ENCODE measurements around the gene ZMIZ1. TPM values are rescaled to one million over a fixed set of nuclear protein-coding genes. Genes with fewer than 3 reads are reported as not detected.

The ZMIZ1 gene
- total and polyA plus RNA-seq, 4 donors, result 18.3 to 80.2 (median 42.6) TPM

DNA sequence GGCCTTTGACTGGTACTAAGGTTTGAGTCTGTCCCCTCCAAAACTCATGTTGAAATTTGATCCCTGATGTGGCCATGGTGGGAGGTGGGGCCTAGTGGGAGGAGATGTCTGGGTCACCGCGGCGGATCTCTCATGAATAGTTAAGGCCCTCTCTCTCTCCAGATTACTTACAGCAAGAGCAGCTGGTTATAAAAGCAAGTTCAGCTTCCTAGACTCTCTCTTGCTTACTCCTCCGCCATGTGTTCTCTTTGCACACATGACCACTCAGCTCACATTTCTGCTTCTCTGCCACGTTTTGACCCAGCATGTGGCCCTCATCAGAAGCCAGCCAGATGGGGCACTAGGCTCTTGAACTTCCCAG, 29.9 kb upstream of the ZMIZ1 start:
- H3K9ac ChIP-seq (ENCODE audit: insufficient read depth in 1 of 2, low read length in 2 of 2), result no peak overlapping the region
- 65 to 79% methylated on average over 5 of the region's 5 CpGs for WGBS, 2 donors

DNA sequence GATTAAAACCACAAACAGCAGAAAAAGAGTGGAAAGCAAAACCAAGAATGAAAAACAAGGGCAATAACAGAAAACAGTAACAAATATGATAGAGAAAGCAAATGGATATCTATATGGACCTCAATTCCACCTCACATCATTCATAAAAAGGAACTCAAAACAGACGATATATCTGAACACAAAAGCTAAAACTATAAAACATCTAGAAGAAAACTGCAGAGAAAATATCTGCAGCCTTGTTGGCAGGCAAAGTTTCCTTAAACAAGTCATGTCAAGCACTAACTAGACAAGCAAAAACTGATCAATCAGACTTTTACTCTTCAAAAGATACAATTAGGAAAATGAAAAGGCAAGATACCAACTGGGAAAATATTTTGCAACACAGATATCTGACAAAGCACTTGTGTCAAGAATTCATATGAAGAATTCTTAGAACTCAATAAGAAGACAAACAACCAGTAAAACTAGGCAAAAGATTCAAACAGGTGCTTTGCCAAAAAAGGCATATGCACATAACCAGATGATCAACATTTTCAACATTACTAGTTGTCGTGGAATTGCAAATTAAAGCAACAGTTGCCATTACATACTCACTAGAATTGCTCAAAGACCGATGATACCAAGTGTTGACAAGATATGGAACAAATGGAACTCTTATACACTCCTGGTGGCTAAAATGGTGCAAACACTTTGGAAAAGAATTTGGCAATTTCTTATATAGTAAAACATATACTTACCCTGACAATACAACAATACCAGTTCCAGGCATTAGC, 25.9 kb upstream of the ZMIZ1 start:
- no peak overlapping the region for H3K9ac ChIP-seq (ENCODE audit: insufficient read depth in 1 of 2, low read length in 2 of 2)
- H3K27ac ChIP-seq (ENCODE audit: low read depth in 1 of 2, low read length in 1 of 2), result no peak overlapping the region
- H3K27me3 ChIP-seq (ENCODE audit: control insufficient read depth in 3 of 3, insufficient read depth in 3 of 3, low read length in 2 of 3), result no peaks in the 10 kb centered on the region
- H3K4me3 ChIP-seq, result no peak overlapping the region
- TF ChIP-seq, protein P1, sequence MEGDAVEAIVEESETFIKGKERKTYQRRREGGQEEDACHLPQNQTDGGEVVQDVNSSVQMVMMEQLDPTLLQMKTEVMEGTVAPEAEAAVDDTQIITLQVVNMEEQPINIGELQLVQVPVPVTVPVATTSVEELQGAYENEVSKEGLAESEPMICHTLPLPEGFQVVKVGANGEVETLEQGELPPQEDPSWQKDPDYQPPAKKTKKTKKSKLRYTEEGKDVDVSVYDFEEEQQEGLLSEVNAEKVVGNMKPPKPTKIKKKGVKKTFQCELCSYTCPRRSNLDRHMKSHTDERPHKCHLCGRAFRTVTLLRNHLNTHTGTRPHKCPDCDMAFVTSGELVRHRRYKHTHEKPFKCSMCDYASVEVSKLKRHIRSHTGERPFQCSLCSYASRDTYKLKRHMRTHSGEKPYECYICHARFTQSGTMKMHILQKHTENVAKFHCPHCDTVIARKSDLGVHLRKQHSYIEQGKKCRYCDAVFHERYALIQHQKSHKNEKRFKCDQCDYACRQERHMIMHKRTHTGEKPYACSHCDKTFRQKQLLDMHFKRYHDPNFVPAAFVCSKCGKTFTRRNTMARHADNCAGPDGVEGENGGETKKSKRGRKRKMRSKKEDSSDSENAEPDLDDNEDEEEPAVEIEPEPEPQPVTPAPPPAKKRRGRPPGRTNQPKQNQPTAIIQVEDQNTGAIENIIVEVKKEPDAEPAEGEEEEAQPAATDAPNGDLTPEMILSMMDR (IDR thresholded peaks at IDR 0.05; ENCODE audit: control extremely low read depth, extremely low read depth), result no peak
- H3K36me3 ChIP-seq (ENCODE audit: control insufficient read depth in 4 of 4, insufficient read depth in 4 of 4, low read length in 4 of 4), result no peaks in the 10 kb centered on the region
- no peak for ATAC-seq (ENCODE audit: insufficient read depth, low FRiP score)
- H3K9me3 ChIP-seq (ENCODE audit: control insufficient read depth in 4 of 4, insufficient read depth in 3 of 4, low read length in 3 of 4), result peaks cover 0 to 2% (median 0%) of the 10 kb centered on the region in 4 donors
- 60 to 79% methylated on average over 3 of the region's 3 CpGs for WGBS, 2 donors
- H3K4me1 ChIP-seq (ENCODE audit: control insufficient read depth in 5 of 5, insufficient read depth in 5 of 5, low read length in 5 of 5), result peaks cover 0 to 12% (median 1%) of the 10 kb centered on the region in 5 donors
- DNase-seq, result no peak

More for the DNA sequence above, 29.9 kb upstream of the ZMIZ1 start:
- Histone ChIP-seq H3K4me3 (no peak overlapping the region), H3K36me3 (ENCODE audit: control insufficient read depth in 4 of 4, insufficient read depth in 4 of 4, low read length in 4 of 4) (no peaks in the 10 kb centered on the region), H3K27me3 (ENCODE audit: control insufficient read depth in 3 of 3, insufficient read depth in 3 of 3, low read length in 2 of 3) (no peaks in the 10 kb centered on the region), H3K4me1 (ENCODE audit: control insufficient read depth in 5 of 5, insufficient read depth in 5 of 5, low read length in 5 of 5) (peaks cover 0 to 10% (median 0%) of the 10 kb centered on the region in 5 donors), H3K27ac (ENCODE audit: low read depth in 1 of 2, low read length in 1 of 2) (no peak overlapping the region), H3K9me3 (ENCODE audit: control insufficient read depth in 4 of 4, insufficient read depth in 3 of 4, low read length in 3 of 4) (peaks cover 0 to 2% (median 0%) of the 10 kb centered on the region in 4 donors)
- DNase-seq (peak; percentile 65 to 72 (median 69)), ATAC-seq (ENCODE audit: insufficient read depth, low FRiP score) (no peak)
- TF ChIP-seq, protein P1 (IDR thresholded peaks at IDR 0.05; ENCODE audit: control extremely low read depth, extremely low read depth), result no peak

DNA sequence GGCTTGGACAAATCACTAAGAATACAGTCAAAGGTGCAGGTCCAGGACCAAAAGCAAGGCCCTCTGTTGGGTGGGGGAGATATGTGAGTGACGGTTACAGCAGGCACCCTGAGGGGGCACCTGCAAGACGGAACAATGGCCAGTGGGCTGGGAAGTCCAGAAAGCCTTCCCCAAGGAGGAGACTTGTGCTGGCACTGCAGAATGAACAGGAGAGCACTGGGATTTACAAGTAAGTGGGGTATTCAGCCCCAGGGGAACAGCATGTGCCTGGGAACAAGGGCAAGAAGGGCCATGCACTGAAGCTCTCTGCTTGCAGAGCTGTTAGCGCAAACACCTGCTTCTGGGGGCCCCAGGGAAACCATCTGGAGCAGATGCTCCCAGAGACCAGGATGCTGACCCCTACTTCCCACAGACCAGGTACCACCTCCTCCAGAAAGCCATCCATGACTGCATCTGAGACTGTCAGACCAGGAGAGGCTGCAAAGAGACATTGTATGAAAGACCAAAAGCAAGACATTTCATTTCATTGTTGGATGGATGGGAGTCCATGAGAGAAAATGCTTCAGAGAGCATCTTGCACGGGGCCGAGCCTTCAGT, 24.6 kb upstream of the ZMIZ1 start:
- H3K9ac ChIP-seq (ENCODE audit: insufficient read depth in 1 of 2, low read length in 2 of 2), result no peak overlapping the region
- DNase-seq, result peak in 1 of 3 donors; percentile 7
- peaks cover 0 to 18% (median 3%) of the 10 kb centered on the region in 5 donors for H3K4me1 ChIP-seq (ENCODE audit: control insufficient read depth in 5 of 5, insufficient read depth in 5 of 5, low read length in 5 of 5)
- no peaks in the 10 kb centered on the region for H3K27me3 ChIP-seq (ENCODE audit: control insufficient read depth in 3 of 3, insufficient read depth in 3 of 3, low read length in 2 of 3)
- no peak for ATAC-seq (ENCODE audit: insufficient read depth, low FRiP score)
- no peak overlapping the region for H3K4me3 ChIP-seq
- TF ChIP-seq, protein P1 (IDR thresholded peaks at IDR 0.05; ENCODE audit: control extremely low read depth, extremely low read depth), result no peak
- no peaks in the 10 kb centered on the region for H3K9me3 ChIP-seq (ENCODE audit: control insufficient read depth in 4 of 4, insufficient read depth in 3 of 4, low read length in 3 of 4)
- 97 to 98% methylated on average over 5 of the region's 5 CpGs for WGBS, 2 donors
- H3K27ac ChIP-seq (ENCODE audit: low read depth in 1 of 2, low read length in 1 of 2), result no peak overlapping the region
- H3K36me3 ChIP-seq (ENCODE audit: control insufficient read depth in 4 of 4, insufficient read depth in 4 of 4, low read length in 4 of 4), result no peaks in the 10 kb centered on the region

All from lung (tissue), 12 donors.